GM06990 (cell line): ENCODE data around the gene BMP3.
"Not testable (repeated sequence)": the region's sequence is repeated elsewhere in the genome, so short reads cannot be mapped to it uniquely, and the experiment has no call there.

Experiments used
- DNase-seq: peaks from one replicate; pipeline ENCODE4 v3.0.0-alpha.2; 2011; ENCODE audit not compliant: insufficient read length; ENCODE audit errors: extremely low read depth
- H3K27me3 ChIP-seq: replicated peaks from 2 replicates; pipeline ENCODE4 v1.6.0; 2011; ENCODE audit warnings: low read length; ENCODE audit not compliant: control insufficient read depth, insufficient read depth
- H3K36me3 ChIP-seq: 2 replicates; pipeline ENCODE4 v1.5.1; 2011; ENCODE audit warnings: low read length; ENCODE audit not compliant: control insufficient read depth, insufficient read depth
- H3K4me3 ChIP-seq: replicated peaks from 2 replicates; pipeline ENCODE4 v1.5.1; 2011; ENCODE audit warnings: low read depth, mild to moderate bottlenecking, control low read depth, low read length
- TF ChIP-seq, protein P1 (sequence below): IDR thresholded peaks from 2 replicates; pipeline ENCODE4 v1.5.1; 2011; ENCODE audit warnings: low read length, control low read depth, mild to moderate bottlenecking, inconsistent platforms; ENCODE audit not compliant: insufficient read depth, poor library complexity, severe bottlenecking

Gene BMP3

DNA sequence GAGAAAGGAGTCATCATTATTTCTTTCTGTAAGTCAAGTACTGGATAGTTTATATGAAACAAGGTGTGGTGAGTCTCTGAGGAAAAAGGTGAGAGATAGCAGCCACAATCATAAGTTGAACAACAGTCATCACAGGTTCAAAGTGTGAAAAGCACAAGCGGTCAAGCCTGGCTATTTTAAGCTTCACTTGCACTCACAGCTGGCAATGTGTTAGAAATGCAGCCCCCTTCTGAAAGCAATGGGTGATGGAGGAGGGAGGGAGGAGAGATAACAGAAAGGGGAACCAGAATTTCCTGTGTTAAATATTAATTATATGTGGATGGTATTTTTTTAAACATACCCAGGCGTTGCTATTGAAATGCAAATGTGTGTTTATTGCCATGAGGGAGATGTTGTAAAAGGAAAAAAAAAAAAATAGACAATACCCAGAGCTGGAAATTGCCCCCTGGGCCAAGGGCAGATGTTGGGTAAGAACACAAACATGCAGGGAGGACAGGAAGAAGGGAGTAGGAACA is 26.9 kb upstream of the BMP3 start:
- H3K4me3 ChIP-seq: no peak overlapping the region
- DNase-seq: peak; percentile 41
- no peaks in the 10 kb centered on the region for H3K36me3 ChIP-seq
- H3K27me3 ChIP-seq: no peaks in the 10 kb centered on the region
- TF ChIP-seq, protein P1, sequence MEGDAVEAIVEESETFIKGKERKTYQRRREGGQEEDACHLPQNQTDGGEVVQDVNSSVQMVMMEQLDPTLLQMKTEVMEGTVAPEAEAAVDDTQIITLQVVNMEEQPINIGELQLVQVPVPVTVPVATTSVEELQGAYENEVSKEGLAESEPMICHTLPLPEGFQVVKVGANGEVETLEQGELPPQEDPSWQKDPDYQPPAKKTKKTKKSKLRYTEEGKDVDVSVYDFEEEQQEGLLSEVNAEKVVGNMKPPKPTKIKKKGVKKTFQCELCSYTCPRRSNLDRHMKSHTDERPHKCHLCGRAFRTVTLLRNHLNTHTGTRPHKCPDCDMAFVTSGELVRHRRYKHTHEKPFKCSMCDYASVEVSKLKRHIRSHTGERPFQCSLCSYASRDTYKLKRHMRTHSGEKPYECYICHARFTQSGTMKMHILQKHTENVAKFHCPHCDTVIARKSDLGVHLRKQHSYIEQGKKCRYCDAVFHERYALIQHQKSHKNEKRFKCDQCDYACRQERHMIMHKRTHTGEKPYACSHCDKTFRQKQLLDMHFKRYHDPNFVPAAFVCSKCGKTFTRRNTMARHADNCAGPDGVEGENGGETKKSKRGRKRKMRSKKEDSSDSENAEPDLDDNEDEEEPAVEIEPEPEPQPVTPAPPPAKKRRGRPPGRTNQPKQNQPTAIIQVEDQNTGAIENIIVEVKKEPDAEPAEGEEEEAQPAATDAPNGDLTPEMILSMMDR: no peak

DNA sequence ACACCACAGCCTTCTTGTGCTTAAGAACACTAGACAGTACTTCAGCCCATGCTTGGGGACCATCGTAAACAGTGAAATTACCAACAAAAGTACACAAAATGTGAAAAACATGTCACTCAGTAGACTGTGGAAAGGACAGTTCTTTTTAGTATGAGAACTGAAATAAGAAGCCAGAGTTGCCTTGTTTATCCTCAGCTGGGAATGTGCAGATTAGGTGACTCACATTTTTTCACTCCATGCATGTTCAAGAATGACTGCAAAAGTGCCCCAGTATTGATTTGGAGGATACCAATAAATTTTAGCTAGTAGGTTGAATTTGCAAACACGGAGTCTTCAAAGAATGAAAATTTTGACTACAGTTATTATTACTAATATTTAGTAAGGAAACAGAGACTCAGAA is 23.1 kb upstream of the BMP3 start:
- no peaks in the 10 kb centered on the region for H3K27me3 ChIP-seq
- TF ChIP-seq, protein P1: no peak
- H3K4me3 ChIP-seq: no peak overlapping the region
- no peaks in the 10 kb centered on the region for H3K36me3 ChIP-seq
- no peak for DNase-seq

DNA sequence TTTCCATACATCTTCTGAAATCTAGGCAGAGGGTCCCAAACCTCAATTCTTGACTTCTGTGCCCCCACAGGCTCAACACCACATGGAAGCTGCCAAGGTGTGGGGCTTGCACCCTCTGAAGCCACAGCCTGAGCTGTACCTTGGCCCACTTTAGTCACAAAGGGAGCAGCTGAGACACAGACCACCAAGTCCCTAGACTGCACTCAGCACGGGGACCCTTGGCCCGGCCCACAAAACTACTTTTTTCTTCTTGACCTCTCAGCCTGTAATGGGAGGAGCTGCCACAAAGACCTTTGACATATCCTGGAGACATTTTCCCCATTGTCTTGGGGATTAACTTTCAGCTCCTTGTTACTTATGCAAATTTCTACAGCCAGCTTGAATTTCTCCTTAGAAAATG is 13.9 kb upstream of the BMP3 start:
- H3K27me3 ChIP-seq, DNase-seq, H3K36me3 ChIP-seq, H3K4me3 ChIP-seq: not testable (repeated sequence)

DNA sequence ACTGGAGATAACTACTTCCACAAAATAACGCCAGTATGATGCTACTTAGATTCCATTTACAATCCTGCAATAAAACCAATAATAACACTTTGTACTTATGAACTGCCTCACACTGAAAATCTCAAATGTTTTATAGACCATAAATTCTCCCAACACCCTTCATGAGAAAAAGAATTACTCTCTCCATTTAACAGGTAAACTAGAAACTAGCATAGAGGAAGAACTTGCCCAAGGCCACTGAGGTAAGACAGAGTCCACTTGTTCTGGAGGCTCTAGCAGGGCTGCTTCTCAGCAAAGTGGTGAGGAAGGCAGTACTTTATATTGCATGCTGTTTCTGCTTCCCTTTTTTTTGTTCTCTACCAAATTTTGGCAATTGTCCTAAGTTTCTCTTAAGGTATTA is 11.5 kb upstream of the BMP3 start:
- no peak for DNase-seq
- H3K36me3 ChIP-seq: no peaks in the 10 kb centered on the region
- H3K4me3 ChIP-seq: no peak overlapping the region
- no peaks in the 10 kb centered on the region for H3K27me3 ChIP-seq
- TF ChIP-seq, protein P1: no peak

DNA sequence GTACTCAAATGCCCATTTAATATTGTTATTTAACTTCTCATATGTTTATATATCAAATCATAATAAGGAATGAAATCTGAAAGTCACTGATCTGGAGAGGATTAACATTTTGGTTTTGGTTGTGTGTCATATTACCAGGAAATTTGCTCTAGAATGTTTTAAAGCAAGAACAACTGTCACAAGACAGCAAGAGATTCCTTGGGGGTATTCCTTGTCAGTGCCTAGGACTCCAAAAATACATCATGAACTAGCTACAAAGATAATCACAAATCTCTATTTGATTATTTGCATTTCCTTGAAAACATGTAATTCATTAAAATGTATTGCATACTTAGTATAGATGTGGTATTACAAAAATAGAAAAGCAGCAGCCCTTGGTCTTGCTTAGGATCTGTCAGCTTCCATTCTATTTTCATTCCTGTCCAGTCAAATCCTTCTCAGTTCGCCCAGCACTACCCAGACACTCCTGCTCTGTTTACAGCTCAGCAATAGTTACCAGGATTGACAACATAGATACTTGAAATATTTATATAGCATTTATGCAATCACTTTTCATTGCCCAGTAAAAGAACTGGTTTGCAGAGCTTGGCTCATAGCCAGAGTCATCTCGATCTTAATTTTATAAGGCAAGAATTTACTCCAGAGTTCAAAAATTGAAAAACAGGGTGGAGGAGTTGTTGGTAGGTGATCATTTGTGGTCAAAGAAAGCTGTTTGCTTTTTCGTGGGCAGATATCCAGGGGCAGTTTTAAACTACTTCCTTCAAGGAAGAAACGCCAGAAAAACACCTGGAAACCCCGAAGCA is 9.2 kb upstream of the BMP3 start:
- TF ChIP-seq, protein P1: no peak
- Histone ChIP-seq H3K27me3 (no peaks in the 10 kb centered on the region), H3K36me3 (no peaks in the 10 kb centered on the region), H3K4me3 (no peak overlapping the region)
- DNase-seq: no peak

DNA sequence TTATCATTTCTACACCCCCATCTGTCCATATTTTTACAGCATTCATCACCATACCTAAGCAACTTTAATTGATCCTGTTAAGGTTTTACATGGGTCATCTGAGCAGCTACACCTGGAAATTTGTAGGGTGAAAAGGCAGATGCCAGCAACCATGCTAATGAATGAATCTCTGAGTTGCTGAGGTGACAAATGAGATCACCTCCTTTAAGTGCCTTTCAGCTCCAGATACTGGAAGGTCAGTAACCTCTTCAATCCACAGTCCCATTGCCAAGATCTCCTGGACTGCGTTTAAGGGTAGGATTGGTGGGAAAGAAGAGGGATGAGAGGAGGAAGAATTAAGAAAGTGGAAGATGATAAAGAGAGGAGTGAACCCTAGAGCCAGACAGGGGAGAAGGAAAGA is 8.5 kb upstream of the BMP3 start:
- TF ChIP-seq, protein P1: no peak
- H3K4me3 ChIP-seq: no peak overlapping the region
- no peaks in the 10 kb centered on the region for H3K27me3 ChIP-seq
- DNase-seq: no peak
- H3K36me3 ChIP-seq: no peaks in the 10 kb centered on the region
